ENCODE measurements around the gene LSM8.

- TF ChIP-seq POLR2AphosphoS5 (IDR thresholded peaks at IDR 0.05; ENCODE audit: low read depth): no peak
- TF ChIP-seq CTCF (conservative IDR thresholded peaks at IDR 0.05; ENCODE audit: low read depth in 2 of 2): no peak
- TF ChIP-seq EZH2 (IDR thresholded peaks at IDR 0.05; ENCODE audit: low read depth, unreplicated experiment): no peak
- no peak for TF ChIP-seq EZH2phosphoT487 (IDR thresholded peaks at IDR 0.05; ENCODE audit: unreplicated experiment)
- TF ChIP-seq REST (IDR thresholded peaks at IDR 0.05; ENCODE audit: unreplicated experiment): no peak
- no peak for TF ChIP-seq CREB1 (CRISPR knock-in tag; IDR thresholded peaks at IDR 0.05; ENCODE audit: low read depth)
- no peak for TF ChIP-seq JUNB (IDR thresholded peaks at IDR 0.05; ENCODE audit: unreplicated experiment)
- TF ChIP-seq ZNF114 (CRISPR knock-in tag; IDR thresholded peaks at IDR 0.05): no peak
Measured at GRCh38 chr7:118169146-118169545, 14.8 kb upstream of the LSM8 start.
